UCSD-AML1 (cell line): Measurements from ENCODE around the gene CPM.

Experiments
- DNase-seq: peaks from one replicate; lab custom pipeline; 2025; ENCODE audit not compliant: unreplicated experiment; lab: John Stamatoyannopoulos, UW

The CPM gene

GRCh38 chr12:68932961-68933893, at the start of gene CPM:
CPM (minus strand) TSS chr12:68933171; CDS start chr12:68932837, 334 bp downstream.
- DNase-seq = peak; percentile 24

GRCh38 chr12:68981516-68981915, 48.5 kb upstream of the CPM start:
- DNase-seq = no peak

- no peak for DNase-seq
Measured at GRCh38 chr12:68980476-68981212, 47.7 kb upstream of the CPM start.

- DNase-seq = no peak
Measured at GRCh38 chr12:68978678-68979077, 45.7 kb upstream of the CPM start.

- DNase-seq = no peak
Measured at GRCh38 chr12:68977909-68978610, 45.1 kb upstream of the CPM start.

GRCh38 chr12:68977335-68977734, 44.4 kb upstream of the CPM start:
- no peak for DNase-seq

GRCh38 chr12:68976395-68976841, 43.4 kb upstream of the CPM start:
- no peak for DNase-seq

- no peak for DNase-seq
Measured at GRCh38 chr12:68975811-68976210, 42.8 kb upstream of the CPM start.

- DNase-seq = no peak
Measured at GRCh38 chr12:68972595-68972994, 39.6 kb upstream of the CPM start.

GRCh38 chr12:68971404-68971803, 38.4 kb upstream of the CPM start:
- DNase-seq = no peak

- DNase-seq = no peak
Measured at GRCh38 chr12:68970951-68971350, 38.0 kb upstream of the CPM start.

- DNase-seq = no peak
Measured at GRCh38 chr12:68970306-68970705, 37.3 kb upstream of the CPM start.

- no peak for DNase-seq
Measured at GRCh38 chr12:68967046-68967445, 34.1 kb upstream of the CPM start.

- no peak for DNase-seq
Measured at GRCh38 chr12:68963856-68964745, 31.1 kb upstream of the CPM start.

- DNase-seq = no peak
Measured at GRCh38 chr12:68962877-68963855, 30.2 kb upstream of the CPM start.

GRCh38 chr12:68959891-68960464, 27.0 kb upstream of the CPM start:
- DNase-seq = no peak

GRCh38 chr12:68959143-68959858, 26.3 kb upstream of the CPM start:
- no peak for DNase-seq

- DNase-seq = no peak
Measured at GRCh38 chr12:68958322-68958721, 25.4 kb upstream of the CPM start.
